GM21619 (cell line): ENCODE results near the gene CARS1.
A peak's percentile ranks its signal among the peaks of the same experiment; 100 is the strongest.

Experiments used
- ATAC-seq: cut with Tn5 transposase; IDR thresholded peaks from one replicate; pipeline ENCODE4 v1.9.1; 2021; ENCODE audit not compliant: unreplicated experiment

Gene CARS1

DNA sequence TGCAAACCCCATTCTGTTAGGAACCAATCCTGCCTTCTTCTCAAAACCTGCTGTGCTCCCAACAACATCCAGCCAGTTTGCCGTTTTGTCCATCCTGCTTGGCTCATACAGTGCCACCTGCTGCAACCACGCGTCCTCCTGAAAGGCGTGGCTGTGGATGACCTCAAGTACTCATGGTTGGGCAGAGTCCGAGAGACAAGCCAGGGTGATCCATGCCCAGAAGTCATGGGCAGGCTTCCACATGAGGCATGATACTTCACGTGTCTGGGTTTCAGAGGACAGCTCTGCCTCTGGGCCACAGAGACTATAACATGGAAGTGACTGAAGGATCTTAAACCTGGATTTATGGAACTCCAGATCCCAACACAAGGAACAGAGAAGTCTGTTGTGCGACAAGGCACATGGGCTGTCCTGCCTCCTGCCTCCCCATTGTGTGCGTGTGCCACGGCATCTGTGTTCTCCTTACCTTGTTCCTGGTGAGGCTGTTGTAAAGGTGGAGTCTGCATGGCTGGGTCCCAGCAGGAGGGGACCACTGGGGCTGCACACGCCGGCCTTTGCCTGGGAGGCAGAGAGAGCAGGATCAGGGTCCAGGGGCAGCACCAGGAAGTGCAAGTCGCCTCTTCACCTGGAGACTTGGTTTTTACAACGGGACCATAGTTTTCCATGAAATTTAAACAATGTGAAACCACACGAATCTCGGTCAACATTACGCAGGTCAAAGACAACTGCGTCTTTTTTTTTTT lies 15.4 kb downstream of the CARS1 start:
- no peak for ATAC-seq

DNA sequence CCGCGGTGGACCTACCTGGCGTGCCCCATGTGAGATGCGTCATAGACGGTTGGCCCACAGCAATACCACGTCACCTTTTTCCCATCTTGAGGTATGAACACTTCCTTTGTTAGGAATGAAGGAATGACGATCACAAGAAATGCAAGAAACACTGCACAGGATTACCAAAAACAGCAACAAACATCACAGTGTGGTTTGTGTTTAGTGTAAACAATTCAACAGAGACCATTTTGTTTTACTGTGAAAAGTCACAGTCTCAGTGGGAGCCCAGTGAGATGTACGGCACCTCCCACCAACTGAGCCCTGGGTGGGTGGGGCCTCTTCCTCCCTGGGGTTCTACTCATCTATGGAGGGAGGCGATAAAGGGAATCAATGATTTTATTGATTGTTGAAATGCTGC lies 16.3 kb downstream of the CARS1 start:
- no peak for ATAC-seq

GRCh38 chr11:3037945-3038271 lies 19.3 kb downstream of the CARS1 start:
- no peak for ATAC-seq

- no peak for ATAC-seq
These were observed 19.9 kb downstream of the CARS1 start for GRCh38 chr11:3037040-3037944.

DNA sequence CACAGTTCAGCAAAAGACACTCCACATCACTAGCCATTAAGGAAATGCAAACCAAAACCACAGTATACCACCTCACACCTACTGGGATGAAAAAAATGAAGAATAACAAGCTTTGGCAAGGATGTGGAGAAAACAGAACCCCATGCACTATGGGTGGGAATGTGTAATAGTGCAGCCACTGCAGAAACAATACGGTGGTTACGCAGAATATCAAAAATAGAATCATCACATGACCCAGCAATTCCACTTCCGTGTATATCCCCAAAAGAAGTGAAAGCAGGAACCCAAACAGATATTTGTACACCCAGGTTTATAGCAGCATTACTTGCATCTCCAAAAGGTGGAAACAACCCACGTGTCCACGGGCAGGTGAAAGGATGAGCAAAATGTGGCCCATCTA lies 20.8 kb downstream of the CARS1 start:
- no peak for ATAC-seq

GRCh38 chr11:3035333-3035732 lies 21.9 kb downstream of the CARS1 start:
- no peak for ATAC-seq

- no peak for ATAC-seq
These were observed 26.7 kb downstream of the CARS1 start for GRCh38 chr11:3030289-3031070.

GRCh38 chr11:3028813-3029212 lies 28.4 kb downstream of the CARS1 start:
- ATAC-seq, result no peak

DNA sequence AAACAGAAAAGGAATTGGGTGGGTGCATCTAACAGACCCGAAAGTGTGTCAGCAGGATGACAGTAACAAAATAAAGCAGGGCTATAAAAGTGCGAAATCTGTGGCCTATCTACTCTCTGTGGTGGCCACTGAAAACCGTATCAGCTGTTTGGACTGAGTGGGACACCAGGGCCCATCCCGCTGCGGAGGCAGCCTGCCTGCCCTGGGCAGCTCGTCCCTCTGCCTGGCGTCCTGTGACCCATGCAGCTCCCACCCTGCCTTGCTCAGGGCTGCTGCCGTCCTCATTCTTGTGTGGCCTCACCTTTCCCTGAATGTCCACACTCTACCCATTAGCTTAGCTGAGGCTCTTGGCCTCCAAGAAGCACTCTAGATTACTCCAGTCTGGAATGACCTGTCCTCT lies 30.4 kb downstream of the CARS1 start:
- no peak for ATAC-seq

DNA sequence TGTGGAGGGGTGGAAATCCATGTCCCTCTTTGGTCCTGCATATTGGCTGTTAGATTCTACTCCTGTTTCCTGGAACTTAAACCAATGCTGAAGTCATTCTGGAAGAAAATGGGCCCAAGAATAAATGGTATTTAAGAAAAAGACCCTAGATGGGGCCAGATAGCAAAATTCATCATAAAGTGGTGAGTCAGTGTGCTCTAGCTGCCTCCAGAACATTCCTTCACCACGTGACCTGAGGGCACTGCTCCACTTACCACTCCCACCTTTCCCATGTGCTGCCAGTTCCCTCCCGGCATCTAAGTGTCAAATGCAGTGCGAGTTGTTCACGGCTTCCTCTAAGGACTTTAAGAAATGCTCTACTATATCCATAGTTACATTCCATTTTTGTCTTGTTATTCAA lies 34.2 kb downstream of the CARS1 start:
- ATAC-seq, result no peak

GRCh38 chr11:3022300-3022967 lies 34.8 kb downstream of the CARS1 start:
- ATAC-seq, result peak; percentile 79

DNA sequence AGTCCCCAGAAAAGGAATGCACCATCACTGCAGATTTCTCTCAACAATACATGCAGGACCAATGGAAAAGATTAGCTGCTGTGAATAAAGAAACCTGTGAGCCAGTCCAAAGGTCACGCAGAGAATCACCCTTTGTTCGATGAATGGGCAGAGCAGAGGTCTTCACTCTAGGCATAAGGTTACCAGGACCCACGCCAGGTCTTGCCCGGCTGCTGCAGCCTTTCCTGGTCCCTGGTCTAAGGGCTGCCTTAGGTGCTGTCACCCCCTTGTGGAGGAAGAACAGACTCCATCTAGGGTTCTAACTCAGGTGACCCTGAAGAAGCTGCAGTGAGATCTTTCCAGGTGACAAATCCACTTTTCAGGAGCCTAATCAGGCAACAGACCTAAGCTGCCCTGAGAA lies 36.1 kb downstream of the CARS1 start:
- no peak for ATAC-seq

DNA sequence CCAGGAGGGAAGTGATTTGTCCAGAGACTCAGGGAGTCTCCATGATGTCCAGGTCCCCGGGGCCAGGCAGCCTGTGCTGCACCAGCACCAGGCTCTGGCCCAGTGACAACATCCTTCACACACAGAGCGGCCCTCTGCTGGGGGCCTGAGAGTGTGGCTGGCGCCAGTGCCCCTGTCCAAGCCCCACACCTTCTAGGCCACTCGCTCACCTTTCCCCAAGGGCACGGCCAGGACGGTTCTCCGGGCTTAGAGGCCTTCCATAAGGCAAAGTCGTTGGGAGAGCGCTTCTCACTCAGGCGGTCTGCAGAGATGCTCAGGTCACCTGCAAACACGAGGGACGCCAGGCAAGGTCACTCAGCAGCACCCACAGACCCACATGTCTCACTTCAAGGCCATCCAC lies 37.2 kb downstream of the CARS1 start:
- ATAC-seq, result no peak

DNA sequence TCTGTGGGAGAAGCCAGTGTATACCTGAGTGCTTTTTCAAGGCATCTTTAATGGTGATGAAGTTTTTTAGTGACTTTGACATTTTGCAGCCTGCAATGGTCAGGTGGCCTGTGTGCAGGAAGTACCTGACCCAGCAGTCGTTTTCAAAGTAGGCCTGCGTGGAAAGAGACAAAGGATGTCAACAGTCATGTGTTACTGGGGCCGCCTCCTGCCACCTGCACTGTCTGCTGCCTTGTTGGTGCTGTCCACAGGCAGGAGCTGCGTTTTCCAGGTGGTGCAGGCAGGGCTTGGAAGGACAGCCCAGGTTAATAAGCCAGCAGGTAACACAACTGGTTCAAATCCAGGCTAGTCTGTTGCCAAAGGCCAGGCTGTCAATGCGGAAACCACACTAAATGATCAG lies 38.6 kb downstream of the CARS1 start:
- no peak for ATAC-seq

DNA sequence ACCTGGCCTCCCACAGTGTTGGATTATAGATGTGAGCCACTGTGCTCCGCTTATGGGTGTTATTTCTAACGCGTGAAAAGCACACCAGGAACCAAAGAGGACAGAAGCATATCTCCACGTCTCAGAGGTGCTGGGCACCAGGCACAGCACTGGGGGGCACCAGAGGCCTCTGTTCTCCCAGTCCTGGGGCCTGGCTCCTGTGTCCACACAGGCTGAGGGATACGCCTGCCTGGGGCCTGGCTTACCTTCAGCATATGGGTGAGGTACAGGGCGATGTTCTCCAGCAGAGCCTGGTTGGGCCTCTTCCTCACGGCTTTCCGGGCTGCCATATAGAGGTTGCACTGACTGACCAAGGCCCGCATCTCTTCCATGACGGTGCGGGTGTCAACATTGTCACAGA lies 40.4 kb downstream of the CARS1 start:
- no peak for ATAC-seq

- ATAC-seq, result no peak
These were observed 41.4 kb downstream of the CARS1 start for GRCh38 chr11:3015796-3016195.

GRCh38 chr11:3014943-3015342 lies 42.3 kb downstream of the CARS1 start:
- ATAC-seq, result no peak

DNA sequence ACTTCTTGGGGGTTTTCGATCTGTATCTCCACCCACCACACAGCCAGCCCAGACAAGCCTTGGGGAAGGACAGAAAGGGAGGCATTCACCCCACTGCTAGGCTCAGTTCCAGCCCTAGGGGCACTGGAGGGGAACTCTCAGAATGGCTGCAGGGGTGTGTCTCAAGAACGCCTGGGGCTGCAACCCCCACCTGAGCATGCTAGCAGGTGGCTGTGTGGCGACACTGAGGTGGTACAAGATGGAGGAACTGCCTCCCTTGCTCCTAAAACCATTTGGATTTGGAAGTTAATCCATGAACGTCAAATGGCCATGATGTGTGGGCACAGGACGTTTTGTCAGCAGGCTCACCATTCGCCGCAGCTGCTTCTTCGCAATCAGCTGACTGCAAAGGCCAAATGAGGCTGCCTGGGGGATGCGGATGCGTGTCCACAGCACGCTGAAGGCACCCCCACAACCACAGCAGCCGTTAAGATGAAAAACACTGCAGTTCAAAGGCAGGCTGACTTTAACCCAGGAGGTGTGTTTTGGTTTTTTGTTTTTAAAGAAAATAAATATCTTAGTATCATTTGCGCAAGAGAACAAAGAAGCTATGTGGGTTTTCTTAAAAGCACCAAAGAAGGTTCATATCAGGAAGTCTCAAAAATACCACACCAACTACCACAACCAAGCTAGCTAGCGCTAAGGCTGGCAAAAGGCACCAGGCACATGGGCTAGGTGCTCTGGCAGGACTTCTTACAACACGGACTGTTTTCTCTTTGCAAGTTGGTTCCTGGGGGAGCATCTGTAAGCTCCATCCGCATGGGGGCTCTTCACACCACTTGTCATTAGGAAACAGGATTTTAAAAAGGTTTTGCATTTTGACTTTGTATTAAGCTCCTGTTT lies 42.9 kb downstream of the CARS1 start:
- no peak for ATAC-seq

GRCh38 chr11:3011891-3012885 lies 45.0 kb downstream of the CARS1 start:
- ATAC-seq, result no peak
